GM04503 (cell line): ENCODE results near the gene EFHD2.
"Not testable (repeated sequence)": the region's sequence is repeated elsewhere in the genome, so short reads cannot be mapped to it uniquely, and the experiment has no call there.

ENCODE experiments used
- DNase-seq: peaks from one replicate; pipeline ENCODE4 v3.0.0-alpha.2; 2012; ENCODE audit warnings: low read depth

EFHD2 gene

DNA sequence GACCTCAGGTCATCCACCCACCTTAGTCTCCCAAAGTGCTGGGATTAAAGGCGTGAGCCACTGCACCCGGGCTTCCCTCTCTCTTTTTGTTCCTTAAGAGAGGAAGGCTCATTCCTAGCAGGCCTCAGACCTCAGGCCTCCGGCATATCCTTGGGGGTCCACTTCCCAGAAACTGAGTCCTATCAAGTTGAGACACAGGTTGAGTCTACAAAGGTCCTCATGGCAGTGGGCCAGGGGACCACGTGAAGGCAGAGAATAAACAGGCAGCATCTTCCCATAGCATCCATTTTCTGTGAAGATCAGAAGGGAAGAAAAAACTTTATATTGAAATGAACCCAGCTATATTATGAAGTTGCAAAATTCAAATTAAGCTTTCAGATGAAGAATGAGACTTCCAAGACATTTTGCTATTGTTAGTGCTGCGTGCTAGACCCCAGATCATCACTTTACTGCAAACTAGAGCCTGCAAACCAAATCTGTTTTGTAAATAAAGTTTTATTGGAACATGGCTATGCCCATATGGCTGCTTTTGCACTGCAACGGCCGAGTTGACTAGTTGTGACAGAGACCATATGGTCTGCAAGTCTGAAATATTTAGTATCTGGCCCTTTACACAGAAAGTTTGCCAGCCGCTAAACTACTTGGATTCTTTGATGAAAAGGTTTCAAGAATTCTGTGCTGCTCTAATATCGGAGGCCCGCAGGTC, 43.3 kb downstream of the EFHD2 start:
- DNase-seq, result no peak

DNA sequence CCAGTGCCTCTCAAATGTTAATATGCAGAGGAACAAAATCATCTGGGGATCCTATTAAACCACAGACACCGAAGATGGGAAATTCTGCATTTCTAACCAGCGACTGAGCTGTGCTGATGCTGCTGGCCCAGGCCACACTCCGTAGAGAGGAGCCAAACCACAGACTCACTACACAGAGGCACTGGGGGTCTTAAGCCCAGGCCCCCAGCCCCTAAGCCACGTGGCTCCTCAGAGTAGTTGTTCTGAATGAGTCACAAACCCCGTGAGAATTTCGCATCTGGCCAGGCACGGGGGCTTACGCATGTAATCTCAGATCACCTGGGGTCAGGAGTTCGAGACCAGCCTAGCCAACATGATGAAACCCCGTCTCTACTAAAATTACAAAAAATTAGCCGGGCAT, 44.0 kb downstream of the EFHD2 start:
- no peak for DNase-seq

DNA sequence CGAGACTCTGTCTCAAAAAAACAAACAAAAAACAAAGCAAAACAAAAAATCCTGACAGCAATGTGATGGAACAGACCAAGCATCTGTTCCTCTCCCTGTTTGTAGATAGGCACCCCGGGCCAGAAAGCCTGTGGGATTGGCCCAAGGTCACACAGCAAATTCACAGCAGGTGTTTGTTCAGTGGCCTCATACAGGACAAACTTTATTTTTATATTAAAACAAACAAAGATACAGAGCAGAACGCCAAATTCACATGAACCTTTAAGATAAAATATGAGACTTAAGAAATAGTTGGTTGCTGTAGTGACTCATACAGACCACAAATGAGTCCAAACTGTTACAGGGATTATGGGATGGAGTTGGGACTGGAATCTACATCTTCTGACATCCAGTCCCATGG, 44.6 kb downstream of the EFHD2 start:
- peak; percentile 39 for DNase-seq

DNA sequence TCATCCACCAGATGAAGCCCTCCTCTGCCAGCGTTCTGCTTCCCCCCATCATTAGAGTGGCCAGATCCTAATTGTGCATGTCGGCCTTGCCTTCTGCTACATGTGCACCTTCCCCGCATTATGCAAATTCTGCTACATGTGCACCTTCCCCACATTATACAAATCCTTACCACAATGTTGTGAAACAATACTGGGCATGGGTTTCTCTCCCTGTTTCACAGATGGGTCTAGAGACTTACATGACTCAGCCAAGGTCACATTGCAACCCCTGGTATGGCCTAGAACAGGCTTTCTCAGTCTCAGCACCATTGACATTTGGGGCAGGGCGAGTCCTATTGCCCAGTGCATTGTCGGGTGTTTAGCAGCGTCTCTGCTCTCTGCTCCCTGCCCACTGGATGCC, 45.8 kb downstream of the EFHD2 start:
- DNase-seq, result no peak

DNA sequence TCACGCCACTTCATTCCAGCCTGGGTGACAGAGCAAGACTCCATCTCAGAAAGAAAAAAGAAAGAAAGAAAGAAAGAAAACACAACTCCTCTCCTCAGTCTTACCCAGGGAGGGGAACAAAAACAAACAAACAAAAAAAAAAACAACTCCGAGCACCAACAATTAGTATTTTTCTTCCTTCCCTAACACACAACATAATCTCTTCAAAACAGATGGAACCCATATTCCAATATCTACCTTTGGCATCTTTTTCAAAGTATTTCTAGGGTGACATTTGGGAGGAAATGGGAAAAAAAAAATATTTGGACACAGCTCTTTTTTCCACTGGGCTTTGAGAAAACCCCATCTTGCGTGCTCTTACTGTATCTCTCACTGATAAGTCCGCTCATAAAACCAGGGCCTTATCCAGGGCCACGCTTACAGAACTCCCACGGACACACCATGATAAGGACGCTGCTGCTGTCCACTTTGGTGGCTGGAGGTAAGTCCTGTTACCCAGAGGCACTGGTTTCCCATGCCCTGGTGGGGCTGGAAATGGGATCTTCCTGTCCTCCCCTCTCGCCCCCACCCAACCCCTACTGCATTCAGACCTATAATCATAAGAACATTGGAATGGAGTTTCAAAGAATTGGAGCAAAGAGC, 46.7 kb downstream of the EFHD2 start, which contains the start of gene CELA2A:
TSS of gene CELA2A (plus strand) at position 420 of the 642 bp plus-strand sequence. CDS start at position 442, 22 bp downstream.
- DNase-seq, result no peak

DNA sequence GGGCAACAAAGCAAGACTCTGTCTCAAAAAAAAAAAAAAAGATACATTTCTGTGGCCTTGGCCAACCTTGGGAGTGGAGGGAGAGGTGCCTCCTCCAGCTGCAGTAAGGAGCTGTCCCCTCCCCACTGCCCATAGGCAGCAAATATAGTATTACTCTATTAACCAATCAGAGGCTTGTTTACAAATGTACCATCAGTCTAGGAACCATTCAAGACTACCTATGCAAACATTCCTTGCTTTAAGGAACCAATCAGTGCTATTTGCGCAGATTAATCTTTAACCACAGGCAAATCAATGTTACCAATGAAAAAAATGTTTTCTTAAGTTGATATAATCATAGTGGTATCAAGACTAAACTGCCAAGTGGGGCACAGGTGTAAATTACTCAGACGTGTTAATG, 47.9 kb downstream of the EFHD2 start:
- DNase-seq, result no peak

DNA sequence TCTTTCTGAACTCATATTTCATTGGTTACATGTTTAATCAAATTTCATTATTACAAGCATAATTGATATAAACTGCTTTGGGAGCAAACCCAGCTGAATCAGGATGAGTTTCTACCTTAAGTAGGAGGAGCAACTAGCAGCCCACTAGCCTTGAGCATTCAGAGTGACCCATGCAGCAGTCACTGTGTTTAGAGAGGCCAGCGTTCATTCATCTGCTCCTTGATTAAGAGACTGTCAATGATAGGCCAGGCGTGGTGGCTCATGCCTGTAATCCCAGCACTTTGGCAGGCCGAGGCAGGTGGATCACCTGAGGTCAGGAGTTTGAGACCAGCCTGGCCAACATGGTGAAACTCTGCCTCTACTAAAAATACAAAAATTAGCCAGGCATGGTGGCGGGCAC, 48.7 kb downstream of the EFHD2 start:
- not testable (repeated sequence) for DNase-seq

DNA sequence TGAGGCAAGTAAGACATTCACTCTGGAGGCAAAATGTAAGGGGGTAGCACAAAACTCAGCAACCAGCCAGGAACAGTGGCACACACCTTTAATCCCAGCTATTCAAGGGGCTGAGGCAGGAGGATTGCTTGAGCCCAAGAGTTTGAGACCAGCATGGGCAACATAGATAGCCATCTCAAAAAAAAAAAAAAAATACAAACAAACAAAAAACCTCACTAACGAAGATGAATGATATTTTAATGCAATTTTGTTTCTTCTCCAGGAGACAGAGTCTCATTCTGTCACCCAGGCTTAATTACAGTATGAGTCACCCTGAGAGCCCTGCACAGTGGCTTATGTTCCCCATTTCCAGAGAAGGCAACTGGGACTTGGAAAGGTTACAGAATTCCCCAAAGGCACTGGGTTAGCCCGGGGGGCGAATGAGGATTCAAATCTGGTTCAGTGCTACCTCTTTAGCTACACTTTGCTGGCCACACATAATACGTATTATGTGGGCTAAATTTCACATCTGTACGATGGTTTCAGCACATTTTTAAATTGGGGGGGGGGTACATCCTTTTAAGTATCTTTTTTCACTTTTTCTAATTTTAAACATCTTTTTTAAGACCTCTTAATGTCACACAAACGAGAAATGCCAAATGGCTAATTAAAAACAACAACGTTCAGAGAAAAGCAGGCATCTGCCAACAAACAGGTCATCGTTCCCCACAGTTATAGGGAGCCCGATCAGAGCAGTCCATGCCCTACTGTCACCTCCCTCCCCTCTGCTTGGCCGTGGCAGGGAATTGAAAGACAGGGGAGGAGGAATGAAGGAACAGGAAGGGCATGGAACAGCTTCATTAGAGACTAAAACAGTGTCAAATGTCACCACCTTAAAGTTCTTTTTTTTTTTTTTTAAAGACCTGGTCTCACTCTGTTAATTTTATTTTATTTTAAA, 50.4 kb downstream of the EFHD2 start:
- DNase-seq, result no peak

DNA sequence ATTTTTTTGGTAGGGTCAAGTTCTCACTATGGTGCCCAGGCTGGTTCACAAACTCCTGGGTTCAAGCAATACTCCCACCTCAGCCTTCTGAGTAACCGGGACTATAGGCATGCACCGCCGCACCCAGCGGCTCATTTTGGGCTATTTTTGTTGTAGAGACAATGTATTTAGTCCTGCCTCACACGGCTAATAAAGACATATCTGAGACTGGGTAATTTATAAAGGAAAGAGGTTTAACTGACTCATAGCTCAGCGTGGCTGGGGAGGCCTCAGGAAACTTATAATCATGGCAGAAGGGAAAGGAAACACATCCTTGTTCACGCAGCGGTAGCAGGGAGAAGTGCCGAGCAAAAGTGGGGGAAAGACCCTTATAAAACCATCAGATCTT, 51.0 kb downstream of the EFHD2 start:
- no peak for DNase-seq

DNA sequence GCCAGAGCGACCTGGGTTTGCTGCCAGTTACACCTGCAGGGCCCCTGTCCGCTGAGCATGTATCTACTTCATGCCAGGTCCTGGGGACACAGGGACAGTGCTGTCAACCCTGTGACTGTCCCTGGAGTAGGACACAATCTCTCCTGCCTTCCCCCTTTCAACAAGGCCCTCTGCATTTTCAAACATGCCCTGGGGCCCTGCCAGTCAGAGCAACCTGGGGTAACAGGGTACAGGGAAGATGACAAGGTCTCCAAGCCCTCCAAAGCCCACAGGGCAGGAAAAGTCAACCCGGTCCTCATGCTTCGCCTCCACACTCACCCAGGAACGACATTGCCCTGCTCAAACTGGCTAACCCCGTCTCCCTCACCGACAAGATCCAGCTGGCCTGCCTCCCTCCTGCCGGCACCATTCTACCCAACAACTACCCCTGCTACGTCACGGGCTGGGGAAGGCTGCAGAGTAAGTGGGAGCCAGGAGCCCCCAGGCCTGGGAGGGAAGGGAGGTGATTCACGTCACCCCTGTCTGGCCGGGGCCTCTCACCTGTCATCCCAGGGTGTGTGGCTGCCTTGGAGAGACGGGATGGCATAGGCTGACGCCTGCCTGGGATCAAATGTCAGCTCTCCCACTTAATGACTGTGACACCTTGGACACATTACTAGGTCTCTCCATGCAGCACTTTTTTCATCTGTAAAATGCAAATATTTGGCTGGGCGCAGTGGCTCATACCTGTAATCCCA, 53.5 kb downstream of the EFHD2 start:
- DNase-seq, result not testable (repeated sequence)

DNA sequence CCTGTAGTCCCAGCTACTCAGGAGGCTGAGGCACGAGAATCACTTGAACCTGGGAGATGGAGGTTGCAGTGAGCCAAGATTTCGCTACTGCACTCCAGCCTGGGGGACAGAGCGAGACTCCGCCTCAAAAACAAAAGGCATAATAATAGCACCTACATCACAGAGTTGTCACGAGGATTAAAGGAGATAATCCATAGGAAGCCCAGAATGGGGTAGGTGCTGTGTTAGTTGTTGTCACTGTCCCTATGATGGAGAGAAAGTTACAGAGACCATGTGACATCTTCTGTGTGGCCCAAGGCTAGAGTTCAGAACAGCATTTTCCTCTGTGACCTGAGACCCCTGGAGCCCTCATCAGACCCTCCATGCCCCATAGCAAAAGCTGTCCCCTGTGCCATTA, 54.2 kb downstream of the EFHD2 start:
- not testable (repeated sequence) for DNase-seq

DNA sequence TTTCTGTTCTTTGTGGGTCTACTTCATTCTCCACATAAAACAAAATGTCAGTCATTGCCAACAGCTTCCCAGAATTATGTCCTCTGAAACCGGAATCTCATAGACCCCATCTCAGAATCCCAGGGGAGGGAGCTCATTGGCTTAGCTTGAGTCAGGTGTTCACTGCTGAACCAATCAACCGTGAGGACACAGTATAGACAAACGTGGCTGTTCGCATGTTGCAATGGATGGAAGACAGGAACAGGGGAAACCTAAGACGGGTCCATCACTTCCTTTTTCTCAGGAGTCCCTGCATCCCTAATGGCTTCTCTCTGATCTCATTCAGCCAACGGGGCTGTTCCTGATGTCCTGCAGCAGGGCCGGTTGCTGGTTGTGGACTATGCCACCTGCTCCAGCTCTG, 56.0 kb downstream of the EFHD2 start:
- no peak for DNase-seq

DNA sequence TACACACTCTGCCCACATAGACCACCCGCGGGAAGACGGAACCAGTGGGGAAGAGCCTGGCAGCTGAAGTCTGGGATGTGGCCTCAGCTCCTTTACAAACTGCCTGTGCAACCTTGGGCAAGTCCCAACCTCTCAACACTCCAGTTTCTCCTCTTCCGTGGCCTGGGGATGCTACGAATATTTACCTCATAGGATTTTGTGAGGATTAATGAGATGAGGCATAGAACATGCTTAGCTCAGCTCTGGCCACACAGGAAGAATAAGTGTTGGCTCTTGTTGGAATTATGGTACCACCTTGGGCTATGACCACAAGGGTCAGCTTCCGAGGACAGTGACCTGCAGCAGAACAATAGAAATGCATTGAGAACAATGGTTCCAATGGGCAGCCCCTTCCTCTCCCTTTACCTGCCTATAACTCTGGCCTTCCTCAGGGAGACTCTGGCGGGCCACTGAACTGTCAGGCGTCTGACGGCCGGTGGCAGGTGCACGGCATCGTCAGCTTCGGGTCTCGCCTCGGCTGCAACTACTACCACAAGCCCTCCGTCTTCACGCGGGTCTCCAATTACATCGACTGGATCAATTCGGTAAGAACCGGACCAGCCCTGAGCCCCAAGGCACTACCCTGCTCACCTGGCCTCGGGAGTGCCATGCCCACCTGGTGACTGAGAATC, 57.4 kb downstream of the EFHD2 start:
- not testable (repeated sequence) for DNase-seq

DNA sequence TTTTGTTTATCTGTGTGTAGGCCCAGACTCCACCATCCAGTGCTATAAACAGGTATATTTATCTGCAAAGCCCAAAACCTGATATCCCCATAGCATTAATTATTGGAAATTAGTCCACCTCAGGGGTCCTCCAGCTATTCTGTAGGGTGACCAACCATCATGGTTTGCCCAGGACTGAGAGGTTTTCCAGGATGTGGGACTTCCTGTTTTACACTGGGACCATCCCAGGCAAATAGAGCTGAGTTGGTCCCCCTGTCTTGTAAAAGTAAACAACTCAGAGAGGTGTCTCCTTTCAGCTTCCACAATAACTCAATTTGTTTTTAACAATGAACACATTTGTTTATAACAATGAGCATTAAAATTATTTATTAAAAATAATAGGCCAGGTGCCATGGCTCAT, 58.5 kb downstream of the EFHD2 start:
- DNase-seq, result no peak

DNA sequence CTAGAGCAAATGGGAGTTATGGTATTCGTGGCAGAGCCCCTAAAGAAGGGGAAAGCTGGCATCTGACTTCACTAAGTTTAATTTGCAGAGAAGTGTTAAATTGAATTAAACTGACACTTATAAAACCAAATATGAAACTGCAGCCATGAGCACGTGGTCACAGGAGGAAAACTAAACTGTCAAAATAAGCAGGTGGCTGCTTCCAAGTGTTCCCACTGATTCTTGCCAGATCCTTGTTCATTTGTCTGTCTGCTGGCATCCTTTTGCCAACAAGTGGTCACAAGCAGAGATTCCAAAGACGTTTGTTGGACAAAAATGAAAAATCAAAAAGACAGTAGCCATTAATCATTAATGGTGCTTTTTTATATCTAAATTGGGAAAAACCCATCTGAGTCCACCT, 59.7 kb downstream of the EFHD2 start:
- DNase-seq, result no peak

DNA sequence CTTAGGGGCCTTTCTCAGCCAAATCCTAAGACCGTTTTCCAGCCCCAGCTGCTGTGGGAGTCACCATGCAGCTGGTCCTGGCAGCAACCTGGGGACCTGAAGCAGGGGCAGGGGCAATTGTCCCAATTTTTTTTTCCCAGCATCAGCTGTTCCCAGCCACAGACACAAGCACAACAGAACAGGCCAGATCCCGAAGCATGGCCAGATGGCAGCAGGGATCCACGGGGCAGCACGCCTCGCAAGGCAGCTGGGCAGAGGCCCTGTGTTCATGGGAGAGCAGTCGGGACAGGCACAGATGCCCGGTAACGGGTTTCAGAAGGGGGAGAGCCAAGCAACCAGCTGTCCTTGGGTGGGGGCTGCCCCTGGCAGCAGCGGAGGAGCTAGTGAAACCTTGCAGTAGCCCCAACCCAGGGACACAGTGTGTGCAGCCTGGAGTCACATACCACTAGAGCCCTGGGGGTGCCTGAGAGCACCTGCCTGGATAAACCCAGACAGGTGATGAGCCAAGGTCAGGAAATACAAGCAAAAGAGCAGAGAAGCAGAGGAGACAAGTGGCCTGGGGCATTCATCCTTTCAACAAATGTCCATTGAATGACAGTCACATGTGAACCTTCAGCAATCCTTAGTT, 60.2 kb downstream of the EFHD2 start:
- DNase-seq, result not testable (repeated sequence)

DNA sequence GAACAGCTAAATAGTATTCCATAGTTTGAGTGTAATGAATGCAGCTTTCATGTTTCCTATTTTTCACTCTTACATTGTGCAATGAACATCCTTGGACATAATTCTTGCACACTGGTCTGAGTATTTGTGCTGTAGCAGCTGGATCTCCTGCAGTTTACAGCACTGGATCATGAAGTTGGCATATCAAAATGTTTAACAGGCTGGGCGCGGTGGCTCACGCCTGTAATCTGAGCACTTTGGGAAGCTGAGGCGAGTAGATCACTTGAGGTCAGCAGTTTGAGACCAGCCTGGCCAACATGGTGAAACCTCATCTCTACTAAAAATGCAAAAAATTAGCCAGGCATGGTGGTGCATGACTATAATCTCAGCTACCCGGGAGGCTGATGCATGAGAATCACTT, 61.4 kb downstream of the EFHD2 start:
- not testable (repeated sequence) for DNase-seq

DNA sequence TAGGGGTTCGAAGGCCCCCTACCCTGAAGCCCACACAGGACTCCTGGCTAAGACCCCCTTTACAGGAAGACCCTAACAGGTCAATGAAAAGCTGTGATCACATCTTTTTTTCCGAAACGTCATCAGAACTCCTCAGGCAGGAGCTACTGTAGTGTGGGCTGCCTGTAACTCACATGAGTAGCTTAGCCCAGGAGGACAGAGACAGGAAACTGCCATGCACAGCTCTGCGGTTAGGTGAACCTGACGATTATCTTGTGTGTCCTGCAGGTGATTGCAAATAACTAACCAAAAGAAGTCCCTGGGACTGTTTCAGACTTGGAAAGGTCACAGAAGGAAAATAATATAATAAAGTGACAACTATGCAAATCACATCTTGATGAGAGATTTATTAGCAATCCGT, 62.0 kb downstream of the EFHD2 start:
- not testable (repeated sequence) for DNase-seq

DNA sequence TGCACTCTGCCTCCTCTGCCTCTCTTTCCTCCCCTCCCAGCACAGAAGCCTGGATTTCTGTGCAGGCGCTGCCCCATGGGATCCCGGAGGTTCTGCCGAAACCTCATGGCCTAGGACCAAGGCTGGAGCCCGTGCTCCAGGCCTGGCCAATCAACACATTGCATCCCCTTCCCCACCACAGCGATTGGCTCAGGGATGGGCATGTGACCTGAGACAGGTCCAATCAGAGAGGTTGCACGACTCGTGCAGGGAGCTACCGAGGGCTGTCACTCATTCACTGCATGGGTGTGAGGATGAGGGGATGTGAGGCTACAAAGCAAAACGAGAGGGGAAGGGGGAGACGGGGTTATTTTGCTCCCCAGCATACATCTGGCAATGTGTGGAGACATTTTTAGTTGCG, 62.9 kb downstream of the EFHD2 start:
- no peak for DNase-seq

DNA sequence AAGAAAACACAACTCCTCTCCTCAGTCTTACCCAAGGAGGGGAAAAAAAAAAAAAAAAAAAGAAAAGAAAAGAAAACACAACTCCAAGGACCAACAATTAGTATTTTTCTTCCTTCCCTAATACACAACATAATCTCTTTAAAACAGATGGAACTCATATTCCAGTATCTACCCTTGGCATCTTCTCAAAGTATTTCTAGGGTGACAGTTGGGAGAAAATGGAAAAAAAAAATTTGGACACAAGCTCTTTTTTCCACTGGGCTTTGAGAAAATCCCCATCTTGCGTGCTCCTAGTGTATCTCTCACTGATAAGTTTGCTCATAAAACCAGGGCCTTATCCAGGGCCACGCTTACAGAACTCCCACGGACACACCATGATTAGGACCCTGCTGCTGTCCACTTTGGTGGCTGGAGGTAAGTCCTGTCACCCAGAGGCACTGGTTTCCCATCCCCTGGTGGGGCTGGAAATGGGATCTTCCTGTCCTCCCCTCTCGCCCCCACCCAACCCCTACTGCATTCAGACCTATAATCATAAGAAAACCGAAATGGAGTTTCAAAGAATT, 66.1 kb downstream of the EFHD2 start, which contains the start of gene CELA2B:
TSS of gene CELA2B (plus strand) at position 353 of the 563 bp plus-strand sequence. CDS start at position 375, 22 bp downstream.
- DNase-seq, result no peak
